ENCODE results near the gene NKD1.
A peak's percentile ranks its signal among the peaks of the same experiment; 100 is the strongest.

NKD1 gene

DNA sequence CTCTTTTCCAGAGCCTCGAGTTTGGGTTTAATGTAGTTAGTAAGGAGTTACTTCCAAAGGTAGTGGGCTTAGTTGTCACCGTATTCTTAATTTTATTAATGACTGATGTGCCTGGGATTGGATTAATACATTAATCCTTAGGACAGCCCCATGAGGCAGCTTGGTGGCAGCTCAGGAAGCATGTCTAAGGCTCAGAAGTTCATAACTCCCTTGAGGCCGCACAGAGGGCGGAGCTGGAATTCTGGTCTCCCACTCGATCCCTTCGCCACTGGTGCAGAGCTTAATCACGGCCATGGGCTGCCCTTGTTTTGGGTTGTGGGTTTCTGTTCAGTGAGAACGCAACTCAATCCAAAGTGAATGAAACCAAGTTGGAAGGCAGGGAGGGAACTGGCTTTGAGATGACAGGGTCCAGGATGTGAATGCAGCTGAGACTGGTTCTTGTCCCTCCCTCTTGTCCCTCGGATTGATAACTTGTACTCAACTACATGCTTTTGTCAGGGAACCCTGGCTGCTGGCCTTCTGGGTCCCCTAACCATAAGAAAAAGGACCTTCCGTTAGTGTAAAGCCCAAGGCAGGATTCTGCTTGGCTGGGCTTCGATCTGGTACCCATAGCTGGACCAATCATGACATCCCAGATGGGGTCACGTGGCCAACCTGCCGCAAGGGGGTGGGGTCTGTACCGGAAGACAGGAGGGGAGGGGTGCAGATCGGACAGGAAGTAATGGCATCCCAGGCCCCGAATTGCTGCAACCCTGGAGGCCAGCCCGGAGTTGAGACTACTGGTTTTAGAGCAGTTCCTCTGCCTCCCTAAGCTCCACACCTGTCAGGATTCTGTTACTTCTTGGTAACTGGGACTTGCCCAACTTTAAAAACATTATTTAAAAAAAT is 87.6 kb downstream of the NKD1 start:
- Histone ChIP-seq H3K4ac (ENCODE audit: low read length) (no peak overlapping the region), H4K8ac (ENCODE audit: low read depth, low read length) (no peak overlapping the region), H3K9ac (ENCODE audit: low read depth, low read length, poor library complexity) (no peak overlapping the region), H3K36me3 (replicated peaks in 1 of 2; ENCODE audit: control insufficient read depth in 2 of 2, insufficient read depth in 2 of 2, low read length in 2 of 2) (peaks cover 0 to 10% of the 10 kb centered on the region in 2 donors), H3K27ac (replicated peaks; ENCODE audit: low read length) (no peak overlapping the region), H3K4me2 (ENCODE audit: insufficient read depth, low read length, poor library complexity, severe bottlenecking) (no peak overlapping the region), H2AFZ (ENCODE audit: low read length) (peak overlapping the region; percentile 8), H2AK5ac (ENCODE audit: low read depth, low read length) (no peak overlapping the region), H2BK15ac (ENCODE audit: low read length) (no peak overlapping the region), H3K4me1 (ENCODE audit: control insufficient read depth in 2 of 2, insufficient read depth in 1 of 2, low read depth in 1 of 2, low read length in 2 of 2) (no peaks in the 10 kb centered on the region), H2BK120ac (ENCODE audit: low read depth, low read length) (no peak overlapping the region), H3K14ac (ENCODE audit: low read length) (no peak overlapping the region), H3K27me3 (ENCODE audit: control insufficient read depth in 3 of 3, insufficient read depth in 3 of 3, low read depth in 1 of 3, low read length in 3 of 3) (no peaks in the 10 kb centered on the region), H3K79me1 (ENCODE audit: low read depth, low read length) (no peaks in the 10 kb centered on the region), H3K9me3 (replicated peaks in 1 of 2; ENCODE audit: control insufficient read depth in 2 of 2, insufficient read depth in 1 of 2, low read depth in 1 of 2, low read length in 2 of 2) (no peaks in the 10 kb centered on the region), H3K4me3 (ENCODE audit: low read length in 2 of 2) (no peak overlapping the region), H3K18ac (ENCODE audit: low read length) (no peak overlapping the region), H2BK12ac (ENCODE audit: low read length) (no peak overlapping the region), H4K91ac (ENCODE audit: low read depth, low read length, poor library complexity) (no peak overlapping the region), H2BK5ac (ENCODE audit: low read length) (no peak overlapping the region), H3K23ac (ENCODE audit: low read depth, low read length, poor library complexity) (no peak overlapping the region)
- no CpG with 5 or more reads among the region's 17 CpGs for WGBS, 2 donors (ENCODE audit: extremely low coverage in 2 of 2, insufficient read length in 2 of 2, insufficient replicate concordance in 1 of 2)
- DNase-seq (ENCODE audit: low spot score): no peak

- H3K9me3 ChIP-seq (replicated peaks in 1 of 2; ENCODE audit: control insufficient read depth in 2 of 2, insufficient read depth in 1 of 2, low read depth in 1 of 2, low read length in 2 of 2): no peaks in the 10 kb centered on the region
- H3K79me1 ChIP-seq (ENCODE audit: low read depth, low read length): no peaks in the 10 kb centered on the region
- no peak overlapping the region for H3K23ac ChIP-seq (ENCODE audit: low read depth, low read length, poor library complexity)
- no peak overlapping the region for H2AK5ac ChIP-seq (ENCODE audit: low read depth, low read length)
- DNase-seq (ENCODE audit: low spot score): no peak
- no peak overlapping the region for H3K4me2 ChIP-seq (ENCODE audit: insufficient read depth, low read length, poor library complexity, severe bottlenecking)
- no peaks in the 10 kb centered on the region for H3K4me1 ChIP-seq (ENCODE audit: control insufficient read depth in 2 of 2, insufficient read depth in 1 of 2, low read depth in 1 of 2, low read length in 2 of 2)
- no CpG with 5 or more reads among the region's 10 CpGs for WGBS, 2 donors (ENCODE audit: extremely low coverage in 2 of 2, insufficient read length in 2 of 2, insufficient replicate concordance in 1 of 2)
- no peak overlapping the region for H3K9ac ChIP-seq (ENCODE audit: low read depth, low read length, poor library complexity)
- H3K27me3 ChIP-seq (ENCODE audit: control insufficient read depth in 3 of 3, insufficient read depth in 3 of 3, low read depth in 1 of 3, low read length in 3 of 3): no peaks in the 10 kb centered on the region
- H3K18ac ChIP-seq (ENCODE audit: low read length): no peak overlapping the region
- no peak overlapping the region for H2BK5ac ChIP-seq (ENCODE audit: low read length)
- no peak overlapping the region for H3K14ac ChIP-seq (ENCODE audit: low read length)
- H2BK120ac ChIP-seq (ENCODE audit: low read depth, low read length): no peak overlapping the region
- H4K91ac ChIP-seq (ENCODE audit: low read depth, low read length, poor library complexity): no peak overlapping the region
- no peak overlapping the region for H3K4ac ChIP-seq (ENCODE audit: low read length)
- H2BK15ac ChIP-seq (ENCODE audit: low read length): no peak overlapping the region
- H2AFZ ChIP-seq (ENCODE audit: low read length): no peak overlapping the region
- no peak overlapping the region for H4K8ac ChIP-seq (ENCODE audit: low read depth, low read length)
- H3K36me3 ChIP-seq (replicated peaks in 1 of 2; ENCODE audit: control insufficient read depth in 2 of 2, insufficient read depth in 2 of 2, low read length in 2 of 2): peaks cover 0 to 4% of the 10 kb centered on the region in 2 donors
- H3K4me3 ChIP-seq (ENCODE audit: low read length in 2 of 2): no peak overlapping the region
- no peak overlapping the region for H2BK12ac ChIP-seq (ENCODE audit: low read length)
- H3K27ac ChIP-seq (replicated peaks; ENCODE audit: low read length): no peak overlapping the region
These were observed 88.7 kb downstream of the NKD1 start for GRCh38 chr16:50636753-50637374.

- Histone ChIP-seq H2AFZ (ENCODE audit: low read length) (no peak overlapping the region), H3K23ac (ENCODE audit: low read depth, low read length, poor library complexity) (no peak overlapping the region), H2BK5ac (ENCODE audit: low read length) (no peak overlapping the region), H3K9ac (ENCODE audit: low read depth, low read length, poor library complexity) (no peak overlapping the region), H3K4me1 (ENCODE audit: control insufficient read depth in 2 of 2, insufficient read depth in 1 of 2, low read depth in 1 of 2, low read length in 2 of 2) (no peaks in the 10 kb centered on the region), H3K27me3 (ENCODE audit: control insufficient read depth in 3 of 3, insufficient read depth in 3 of 3, low read depth in 1 of 3, low read length in 3 of 3) (no peaks in the 10 kb centered on the region), H3K27ac (replicated peaks; ENCODE audit: low read length) (no peak overlapping the region), H3K4me2 (ENCODE audit: insufficient read depth, low read length, poor library complexity, severe bottlenecking) (no peak overlapping the region), H3K4ac (ENCODE audit: low read length) (no peak overlapping the region), H4K8ac (ENCODE audit: low read depth, low read length) (no peak overlapping the region), H2BK15ac (ENCODE audit: low read length) (no peak overlapping the region), H2BK12ac (ENCODE audit: low read length) (no peak overlapping the region), H3K14ac (ENCODE audit: low read length) (no peak overlapping the region), H3K9me3 (replicated peaks in 1 of 2; ENCODE audit: control insufficient read depth in 2 of 2, insufficient read depth in 1 of 2, low read depth in 1 of 2, low read length in 2 of 2) (no peaks in the 10 kb centered on the region), H3K18ac (ENCODE audit: low read length) (no peak overlapping the region), H3K36me3 (replicated peaks in 1 of 2; ENCODE audit: control insufficient read depth in 2 of 2, insufficient read depth in 2 of 2, low read length in 2 of 2) (no peaks in the 10 kb centered on the region), H3K4me3 (ENCODE audit: low read length in 2 of 2) (no peak overlapping the region), H3K79me1 (ENCODE audit: low read depth, low read length) (no peaks in the 10 kb centered on the region), H2BK120ac (ENCODE audit: low read depth, low read length) (no peak overlapping the region), H2AK5ac (ENCODE audit: low read depth, low read length) (no peak overlapping the region), H4K91ac (ENCODE audit: low read depth, low read length, poor library complexity) (no peak overlapping the region)
- WGBS, 2 donors (ENCODE audit: extremely low coverage in 2 of 2, insufficient read length in 2 of 2, insufficient replicate concordance in 1 of 2): no CpG with 5 or more reads among the region's 13 CpGs
- no peak for DNase-seq (ENCODE audit: low spot score)
These were observed 89.8 kb downstream of the NKD1 start for GRCh38 chr16:50637716-50638602.

Data from neuronal stem cell (in vitro differentiated cells).